Neural progenitor cell (in vitro differentiated cells): Measurements from ENCODE around the gene ZNF518A. TPM values are rescaled to one million over a fixed set of nuclear protein-coding genes. Genes with fewer than 3 reads are reported as not detected.

Experiments used
- DNase-seq: peaks from one replicate; pipeline ENCODE4 v3.0.0-alpha.2; 2016; ENCODE audit warnings: low spot score
- H2AFZ ChIP-seq: fragments of 200-600 bp; sonication (generic); replicated peaks from 2 replicates; pipeline ENCODE4 v1.6.1; 2016; ENCODE audit warnings: antibody characterized with exemption
- H3F3A ChIP-seq: fragments of 200-600 bp; sonication (generic); 2 replicates; pipeline ENCODE4 v1.6.1; 2016; ENCODE audit warnings: antibody characterized with exemption, low read depth
- H3K27ac ChIP-seq: fragments of 200-600 bp; sonication (generic); 2 replicates; pipeline ENCODE4 v1.5.1; 2016; ENCODE audit warnings: mild to moderate bottlenecking
- H3K27me3 ChIP-seq: fragments of 200-600 bp; sonication (generic); 2 replicates; pipeline ENCODE4 v1.6.1; 2016; ENCODE audit warnings: mild to moderate bottlenecking, moderate library complexity
- H3K36me3 ChIP-seq: fragments of 200-600 bp; sonication (generic); 2 replicates; pipeline ENCODE4 v1.5.1; 2016
- H3K4me1 ChIP-seq: fragments of 200-600 bp; sonication (generic); 2 replicates; pipeline ENCODE4 v1.6.1; 2016; ENCODE audit warnings: mixed run types
- H3K4me2 ChIP-seq: fragments of 200-600 bp; sonication (generic); 2 replicates; pipeline ENCODE4 v1.6.1; 2016
- H3K4me3 ChIP-seq: fragments of 200-600 bp; sonication (generic); 2 replicates; pipeline ENCODE4 v1.5.1; 2016
- H3K79me2 ChIP-seq: fragments of 200-600 bp; sonication (generic); 2 replicates; pipeline ENCODE4 v1.6.1; 2016; ENCODE audit warnings: low read depth
- H3K9ac ChIP-seq: fragments of 200-600 bp; sonication (generic); 2 replicates; pipeline ENCODE4 v1.6.1; 2016
- H3K9me3 ChIP-seq: fragments of 200-600 bp; sonication (generic); 2 replicates; pipeline ENCODE4 v1.5.1; 2016; ENCODE audit warnings: low read depth
- H4K20me1 ChIP-seq: fragments of 200-600 bp; sonication (generic); 2 replicates; pipeline ENCODE4 v1.6.1; 2016; ENCODE audit warnings: low read depth
- H3K27ac Mint-ChIP-seq: 3 replicates; pipeline ENCODE4 v1.8.0; 2021; ENCODE audit warnings: mixed read lengths
- H3K27me3 Mint-ChIP-seq: 2 replicates; pipeline ENCODE4 v1.8.0; 2022; ENCODE audit warnings: low read depth, mild to moderate bottlenecking, inconsistent platforms, moderate library complexity, mixed read lengths; ENCODE audit not compliant: insufficient read depth
- H3K36me3 Mint-ChIP-seq: 3 replicates; pipeline ENCODE4 v1.8.0; 2021; ENCODE audit warnings: mixed read lengths
- H3K4me1 Mint-ChIP-seq: 3 replicates; pipeline ENCODE4 v1.8.0; 2021; ENCODE audit warnings: mixed read lengths
- H3K4me3 Mint-ChIP-seq: 3 replicates; pipeline ENCODE4 v1.8.0; 2021; ENCODE audit warnings: mild to moderate bottlenecking, moderate library complexity, mixed read lengths
- H3K9me3 Mint-ChIP-seq: 3 replicates; pipeline ENCODE4 v1.8.0; 2020; ENCODE audit warnings: mixed read lengths
- CTCF ChIP-seq: fragments of 200-600 bp; sonication (generic); IDR thresholded peaks from 2 replicates; pipeline ENCODE4 v1.5.1; 2017; ENCODE audit warnings: antibody characterized with exemption, mild to moderate bottlenecking
- EZH2 ChIP-seq: fragments of 200-600 bp; sonication (generic); IDR thresholded peaks from 2 replicates; pipeline ENCODE4 v1.6.1; 2017; ENCODE audit warnings: antibody characterized with exemption, mild to moderate bottlenecking, moderate library complexity
- EZH2phosphoT487 ChIP-seq: fragments of 200-600 bp; sonication (generic); IDR thresholded peaks from 2 replicates; pipeline ENCODE4 v1.6.1; 2017; ENCODE audit warnings: antibody characterized with exemption
- total RNA-seq: library from RNA; depleted of rRNA; stranded (reverse); fragments of >200 nt; gene quantifications from 2 replicates; pipeline ENCODE4 v1.2.3, GENCODE V29; 2015; ENCODE audit warnings: low replicate concordance

Gene ZNF518A
- total RNA-seq, 1 donor from 2014 or later, result 79.9 TPM

- TF ChIP-seq CTCF (no peak), EZH2phosphoT487 (no peak), EZH2 (no peak)
Measured at GRCh38 chr10:96170230-96170629, 40.1 kb downstream of the ZNF518A start.

GRCh38 chr10:96172666-96173065, 42.6 kb downstream of the ZNF518A start:
- H3K27me3 Mint-ChIP-seq, result peaks cover 4% of the 10 kb centered on the region
- Histone ChIP-seq H3K4me1 (no peaks in the 10 kb centered on the region), H3K9me3 (peaks cover under 1% of the 10 kb centered on the region), H3K4me3 (no peak overlapping the region), H2AFZ (no peak overlapping the region), H3K79me2 (no peaks in the 10 kb centered on the region), H3K27ac (no peak overlapping the region), H3K36me3 (peaks cover 5% of the 10 kb centered on the region), H4K20me1 (no peaks in the 10 kb centered on the region), H3F3A (no peaks in the 10 kb centered on the region), H3K9ac (no peak overlapping the region), H3K4me2 (no peak overlapping the region), H3K27me3 (no peaks in the 10 kb centered on the region)
- peaks cover 3% of the 10 kb centered on the region for H3K36me3 Mint-ChIP-seq
- no peak for DNase-seq
- H3K4me3 Mint-ChIP-seq, result no peak overlapping the region
- H3K27ac Mint-ChIP-seq, result no peak overlapping the region
- H3K9me3 Mint-ChIP-seq, result peaks cover 42% of the 10 kb centered on the region
- TF ChIP-seq CTCF, result no peak
- no peak for TF ChIP-seq EZH2
- TF ChIP-seq EZH2phosphoT487, result no peak
- no peaks in the 10 kb centered on the region for H3K4me1 Mint-ChIP-seq

More at GRCh38 chr10:96170230-96170629, 40.1 kb downstream of the ZNF518A start:
- Histone ChIP-seq H4K20me1 (no peaks in the 10 kb centered on the region), H3K4me3 (no peak overlapping the region), H3K36me3 (peaks cover 4% of the 10 kb centered on the region), H3F3A (no peaks in the 10 kb centered on the region), H3K4me2 (no peak overlapping the region), H3K27ac (no peak overlapping the region), H3K9ac (no peak overlapping the region), H3K4me1 (no peaks in the 10 kb centered on the region), H3K27me3 (no peaks in the 10 kb centered on the region), H3K9me3 (no peaks in the 10 kb centered on the region), H2AFZ (no peak overlapping the region), H3K79me2 (no peaks in the 10 kb centered on the region)
- Mint-ChIP-seq H3K4me1 (no peaks in the 10 kb centered on the region), H3K36me3 (peaks cover 15% of the 10 kb centered on the region), H3K9me3 (peaks cover 34% of the 10 kb centered on the region), H3K27ac (no peak overlapping the region), H3K4me3 (no peak overlapping the region), H3K27me3 (peaks cover 1% of the 10 kb centered on the region)
- DNase-seq, result no peak

GRCh38 chr10:96176985-96177384, 46.9 kb downstream of the ZNF518A start:
- no peak overlapping the region for H3K27ac Mint-ChIP-seq
- Histone ChIP-seq H4K20me1 (no peaks in the 10 kb centered on the region), H3K27me3 (no peaks in the 10 kb centered on the region), H3K4me3 (no peak overlapping the region), H3K4me2 (no peak overlapping the region), H2AFZ (no peak overlapping the region), H3K79me2 (no peaks in the 10 kb centered on the region), H3F3A (no peaks in the 10 kb centered on the region), H3K4me1 (no peaks in the 10 kb centered on the region), H3K36me3 (peaks cover 8% of the 10 kb centered on the region), H3K9ac (no peak overlapping the region), H3K27ac (no peak overlapping the region), H3K9me3 (peaks cover 9% of the 10 kb centered on the region)
- no peak overlapping the region for H3K4me3 Mint-ChIP-seq
- H3K9me3 Mint-ChIP-seq, result peaks cover 35% of the 10 kb centered on the region
- H3K27me3 Mint-ChIP-seq, result peaks cover 6% of the 10 kb centered on the region
- no peaks in the 10 kb centered on the region for H3K36me3 Mint-ChIP-seq
- DNase-seq, result no peak
- H3K4me1 Mint-ChIP-seq, result no peaks in the 10 kb centered on the region
- TF ChIP-seq EZH2phosphoT487 (no peak), EZH2 (no peak), CTCF (no peak)
